CD4-positive, alpha-beta T cell treated with Interleukin-6 at 100 ng/mL for 8 hours (primary cell): ENCODE data around the gene KLF7.

Source experiments
- DNase-seq: peaks from one replicate; pipeline ENCODE4 v3.0.0-alpha.2; 2020; ENCODE audit warnings: mixed read lengths, low spot score

The KLF7 gene

GRCh38 chr2:207091928-207092327, 73.8 kb downstream of the KLF7 start:
- no peak for DNase-seq

- no peak for DNase-seq
Observed at GRCh38 chr2:207091176-207091575, 74.6 kb downstream of the KLF7 start.

- no peak for DNase-seq
Observed at GRCh38 chr2:207090389-207090788, 75.4 kb downstream of the KLF7 start.

- no peak for DNase-seq
Observed at GRCh38 chr2:207088839-207089238, 76.9 kb downstream of the KLF7 start.

GRCh38 chr2:207088276-207088675, 77.5 kb downstream of the KLF7 start:
- DNase-seq, result no peak

- DNase-seq, result no peak
Observed at GRCh38 chr2:207087046-207087902, 78.5 kb downstream of the KLF7 start.

- no peak for DNase-seq
Observed at GRCh38 chr2:207086136-207086535, 79.6 kb downstream of the KLF7 start.

GRCh38 chr2:207085110-207085509, 80.6 kb downstream of the KLF7 start:
- no peak for DNase-seq

GRCh38 chr2:207083361-207084110, 82.2 kb downstream of the KLF7 start:
- no peak for DNase-seq

GRCh38 chr2:207082619-207083018, 83.1 kb downstream of the KLF7 start:
- no peak for DNase-seq

- no peak for DNase-seq
Observed at GRCh38 chr2:207078186-207078798, 87.5 kb downstream of the KLF7 start.

- no peak for DNase-seq
Observed at GRCh38 chr2:207077266-207077665, 88.5 kb downstream of the KLF7 start.

- DNase-seq, result no peak
Observed at GRCh38 chr2:207075456-207075855, 90.3 kb downstream of the KLF7 start.

GRCh38 chr2:207073801-207074678, 91.7 kb downstream of the KLF7 start:
- peak; percentile 7 for DNase-seq

GRCh38 chr2:207073412-207073800, 92.3 kb downstream of the KLF7 start:
- no peak for DNase-seq

- no peak for DNase-seq
Observed at GRCh38 chr2:207072571-207072970, 93.2 kb downstream of the KLF7 start.

GRCh38 chr2:207071820-207072219, 93.9 kb downstream of the KLF7 start:
- no peak for DNase-seq

GRCh38 chr2:207067473-207067872, 98.3 kb downstream of the KLF7 start:
- no peak for DNase-seq

GRCh38 chr2:207066791-207067460, 98.8 kb downstream of the KLF7 start:
- no peak for DNase-seq

- DNase-seq, result no peak
Observed at GRCh38 chr2:207066166-207066565, 99.6 kb downstream of the KLF7 start.

GRCh38 chr2:207064128-207064690, 101.5 kb downstream of the KLF7 start:
- DNase-seq, result no peak
